NB4 (cell line): ENCODE results near the gene SCAPER.

Source experiments
- MYC ChIP-seq: IDR thresholded peaks from 2 replicates; pipeline ENCODE4 v1.6.1; 2011; ENCODE audit warnings: low read depth, low read length
- POLR2A ChIP-seq: IDR thresholded peaks from 2 replicates; pipeline ENCODE4 v1.6.1; 2011; ENCODE audit warnings: mild to moderate bottlenecking; ENCODE audit not compliant: insufficient read length; ENCODE audit errors: extremely low read depth
- TF ChIP-seq, protein P1 (sequence below): IDR thresholded peaks from one replicate; pipeline ENCODE4 v1.5.1; 2012; ENCODE audit warnings: low read depth, low read length

GRCh38 chr15:76577879-76578512, 327.1 kb downstream of the SCAPER start:
- TF ChIP-seq, protein P1, sequence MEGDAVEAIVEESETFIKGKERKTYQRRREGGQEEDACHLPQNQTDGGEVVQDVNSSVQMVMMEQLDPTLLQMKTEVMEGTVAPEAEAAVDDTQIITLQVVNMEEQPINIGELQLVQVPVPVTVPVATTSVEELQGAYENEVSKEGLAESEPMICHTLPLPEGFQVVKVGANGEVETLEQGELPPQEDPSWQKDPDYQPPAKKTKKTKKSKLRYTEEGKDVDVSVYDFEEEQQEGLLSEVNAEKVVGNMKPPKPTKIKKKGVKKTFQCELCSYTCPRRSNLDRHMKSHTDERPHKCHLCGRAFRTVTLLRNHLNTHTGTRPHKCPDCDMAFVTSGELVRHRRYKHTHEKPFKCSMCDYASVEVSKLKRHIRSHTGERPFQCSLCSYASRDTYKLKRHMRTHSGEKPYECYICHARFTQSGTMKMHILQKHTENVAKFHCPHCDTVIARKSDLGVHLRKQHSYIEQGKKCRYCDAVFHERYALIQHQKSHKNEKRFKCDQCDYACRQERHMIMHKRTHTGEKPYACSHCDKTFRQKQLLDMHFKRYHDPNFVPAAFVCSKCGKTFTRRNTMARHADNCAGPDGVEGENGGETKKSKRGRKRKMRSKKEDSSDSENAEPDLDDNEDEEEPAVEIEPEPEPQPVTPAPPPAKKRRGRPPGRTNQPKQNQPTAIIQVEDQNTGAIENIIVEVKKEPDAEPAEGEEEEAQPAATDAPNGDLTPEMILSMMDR: no peak
- TF ChIP-seq MYC: no peak
- no peak for TF ChIP-seq POLR2A
